B cell (primary cell): ENCODE data around the gene EIPR1.

ENCODE experiments used
- CTCF ChIP-seq: fragments of 200-600 bp; IDR thresholded peaks from one replicate; pipeline ENCODE4 v1.8.0; 2022; ENCODE audit warnings: antibody characterized with exemption, mild to moderate bottlenecking
- EZH2 ChIP-seq: IDR thresholded peaks from 2 replicates; pipeline ENCODE4 v1.6.1; 2012; ENCODE audit warnings: borderline replicate concordance, low read depth, mild to moderate bottlenecking, moderate library complexity, low read length; ENCODE audit not compliant: insufficient read depth, poor library complexity, severe bottlenecking

- TF ChIP-seq CTCF = no peak
- TF ChIP-seq EZH2 = no peak
These were observed 66.0 kb downstream of the EIPR1 start for GRCh38 chr2:3311601-3312000.
